Non-pigmented ciliary epithelial cell (primary cell): ENCODE measurements around the gene PCDHGA3.
"Not testable (repeated sequence)": the region's sequence is repeated elsewhere in the genome, so short reads cannot be mapped to it uniquely, and the experiment has no call there.

ENCODE experiments used
- DNase-seq: peaks from one replicate; pipeline ENCODE4 v3.0.0-alpha.2; 2010; ENCODE audit warnings: low read depth

Gene PCDHGA3

DNA sequence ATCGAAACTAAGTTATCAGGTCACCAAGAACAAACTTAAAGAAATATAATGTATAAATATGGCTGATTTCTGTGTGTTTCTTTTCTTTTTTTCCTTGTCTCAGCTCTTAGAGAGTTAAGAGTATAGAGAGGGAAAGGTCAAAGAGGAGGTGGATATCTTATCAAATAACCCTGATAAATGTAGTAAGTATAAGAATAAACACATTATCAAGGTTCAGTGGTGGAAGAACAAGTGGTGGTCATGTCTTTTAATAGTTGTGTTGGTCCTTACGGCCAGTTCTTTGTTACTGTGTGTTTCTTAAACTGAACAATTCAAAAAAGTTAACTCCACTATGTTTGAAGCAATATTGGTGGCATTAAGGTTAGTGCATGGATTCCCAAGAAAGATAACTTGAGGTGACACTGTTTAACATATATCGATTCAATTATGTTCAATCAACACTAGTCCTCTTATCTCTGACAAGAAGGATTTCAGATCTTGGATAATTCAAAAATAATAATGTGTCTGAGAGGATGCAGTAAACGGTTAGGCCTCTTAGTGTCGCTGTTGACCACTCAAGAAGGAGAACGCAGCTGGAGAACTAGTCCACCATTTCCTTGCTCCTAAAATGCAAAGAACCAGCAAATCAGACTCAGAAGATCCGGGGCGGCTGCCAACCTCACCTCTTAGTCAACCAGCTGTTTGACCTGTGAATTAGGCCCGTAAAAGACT is at the start of gene PCDHGA3:
Gene PCDHGA3, plus strand, starts transcription at position 588 of the 711 bp plus-strand sequence. CDS start 205 bp downstream, outside the sequence.
- no peak for DNase-seq

DNA sequence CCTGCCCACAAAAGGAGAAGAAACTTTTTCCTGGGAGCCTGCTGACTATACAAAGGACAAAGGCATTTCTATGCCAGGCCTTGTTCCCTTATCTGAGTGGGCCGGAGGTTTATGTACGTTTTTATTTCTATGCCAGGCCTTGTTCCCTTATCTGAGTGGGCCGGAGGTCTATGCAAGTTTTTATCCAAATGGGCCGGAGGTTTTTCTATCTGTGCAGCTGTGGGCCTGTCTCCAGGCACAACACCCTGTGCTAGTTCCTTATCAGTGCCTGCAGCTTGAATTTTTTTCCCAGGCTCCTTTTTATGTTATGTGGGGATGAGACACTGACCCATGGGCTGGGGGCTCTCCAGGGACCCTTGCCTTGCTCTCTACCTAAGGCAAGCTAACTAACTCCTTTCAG is 45.3 kb upstream of the PCDHGA3 start:
- no peak for DNase-seq

DNA sequence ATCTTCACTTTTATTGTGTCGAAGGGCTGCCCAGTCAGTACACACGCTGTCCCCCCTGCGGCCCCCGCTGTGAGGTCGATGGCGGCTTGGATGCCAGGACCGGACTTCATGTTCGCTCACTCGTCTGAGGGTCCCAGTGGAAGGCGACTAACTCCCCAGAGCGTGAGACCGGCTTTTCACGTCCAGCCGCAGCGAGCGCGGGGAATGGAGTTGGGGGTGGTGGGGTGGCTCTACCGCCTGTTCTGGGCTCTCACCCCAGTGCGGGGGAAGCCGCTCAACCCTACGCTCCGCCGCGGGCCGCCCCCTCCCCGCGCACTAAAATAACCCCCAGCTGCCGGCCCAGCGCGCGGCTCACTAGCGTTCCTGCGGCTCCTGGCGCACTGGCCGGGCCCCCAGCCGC is 39.9 kb upstream of the PCDHGA3 start, which contains the start of gene SLC25A2:
Gene SLC25A2, minus strand, starts transcription at position 294 of the 400 bp plus-strand sequence. Its CDS starts 184 bp downstream, at position 110.
- no peak for DNase-seq

DNA sequence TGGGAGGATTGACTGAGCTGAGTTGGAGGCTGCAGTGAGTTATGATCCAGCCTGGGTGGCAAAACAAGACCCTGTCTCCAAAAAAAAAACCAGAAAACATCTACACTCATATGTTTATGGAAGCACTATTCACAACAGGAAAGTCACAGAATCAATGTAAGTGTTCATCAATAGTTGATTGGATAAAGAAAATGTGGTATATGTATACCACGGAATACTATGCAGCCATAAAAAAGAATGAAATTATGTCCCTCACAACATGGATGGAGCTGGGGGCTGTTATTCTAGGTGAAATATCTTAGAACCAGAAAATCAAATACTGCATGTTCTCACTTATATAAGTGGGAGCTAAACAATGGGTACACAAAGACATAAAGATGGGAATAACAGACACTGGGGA is 37.0 kb upstream of the PCDHGA3 start:
- DNase-seq: no peak

DNA sequence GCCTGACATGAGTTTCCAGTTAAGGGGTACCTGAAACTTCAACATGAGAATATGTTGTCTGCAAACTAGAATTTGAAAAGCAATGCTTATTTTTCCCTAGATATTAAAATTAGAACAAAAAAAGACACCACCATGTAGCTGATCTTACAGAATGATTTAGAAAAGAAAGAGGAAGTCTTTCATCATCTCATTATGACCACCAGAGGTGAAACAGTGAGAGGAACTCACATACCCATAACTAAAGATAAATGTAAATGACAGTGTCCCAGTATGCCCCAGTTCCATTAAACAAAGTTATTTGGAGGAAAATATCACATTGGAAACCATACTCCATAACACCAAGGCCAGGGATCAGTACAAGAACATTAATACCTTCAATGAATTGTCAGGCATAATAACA is 29.9 kb upstream of the PCDHGA3 start:
- no peak for DNase-seq

DNA sequence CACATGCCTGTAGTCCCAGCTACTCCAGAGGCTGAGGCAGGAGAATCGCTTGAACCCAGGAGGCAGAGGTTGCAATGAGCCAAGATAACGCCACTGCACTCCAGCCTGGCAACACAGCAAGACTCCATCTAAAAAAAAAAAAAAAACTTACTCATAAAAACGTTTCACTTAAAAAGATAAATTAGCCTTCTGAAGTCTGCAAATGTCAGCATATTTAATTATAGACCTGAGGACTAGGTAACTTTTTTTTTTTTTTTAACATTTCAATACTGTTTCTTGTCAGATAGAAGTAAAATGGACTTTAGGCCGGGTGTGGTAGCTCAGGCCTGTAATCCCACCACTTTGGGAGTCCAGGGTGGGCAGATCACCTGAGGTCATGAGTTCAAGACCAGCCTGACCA is 26.7 kb upstream of the PCDHGA3 start:
- DNase-seq: not testable (repeated sequence)

DNA sequence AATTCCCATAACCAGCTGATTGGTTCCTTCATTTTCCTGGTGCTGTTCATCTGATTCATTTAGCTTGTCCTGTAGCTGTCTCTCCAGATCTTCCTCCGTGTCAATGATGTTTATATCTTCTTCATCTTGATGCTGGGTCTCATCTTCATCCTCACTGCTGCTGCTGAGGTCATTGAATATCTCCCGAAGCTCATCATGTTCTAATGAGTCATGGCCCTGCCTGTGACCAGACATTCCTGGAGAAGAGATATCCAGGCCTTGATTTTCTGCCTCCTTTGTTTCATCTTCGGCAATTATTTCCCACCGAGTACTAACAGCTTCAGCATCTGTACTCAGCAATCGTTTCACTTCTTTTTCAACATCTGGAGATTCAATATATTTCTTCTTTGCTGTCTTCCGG is 24.4 kb upstream of the PCDHGA3 start:
- no peak for DNase-seq

DNA sequence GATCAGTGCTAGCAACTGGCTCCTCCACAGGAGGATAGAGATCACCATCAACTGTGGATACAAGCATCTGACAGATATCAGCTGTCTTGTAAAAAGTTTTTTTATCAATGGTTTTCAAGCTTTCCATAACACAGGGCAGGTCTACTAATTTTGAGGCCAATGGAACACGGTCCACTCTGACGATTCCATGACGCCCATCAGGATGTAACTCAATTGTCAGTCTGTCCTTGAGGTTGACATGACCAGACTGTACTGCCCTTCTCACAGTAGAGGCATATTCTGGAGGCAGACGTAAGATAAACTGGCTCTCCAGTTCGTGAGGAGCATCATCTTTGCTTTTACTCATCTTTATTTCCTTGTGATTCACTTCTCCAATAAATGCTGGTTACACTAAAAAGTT is 23.9 kb upstream of the PCDHGA3 start:
- DNase-seq: no peak

DNA sequence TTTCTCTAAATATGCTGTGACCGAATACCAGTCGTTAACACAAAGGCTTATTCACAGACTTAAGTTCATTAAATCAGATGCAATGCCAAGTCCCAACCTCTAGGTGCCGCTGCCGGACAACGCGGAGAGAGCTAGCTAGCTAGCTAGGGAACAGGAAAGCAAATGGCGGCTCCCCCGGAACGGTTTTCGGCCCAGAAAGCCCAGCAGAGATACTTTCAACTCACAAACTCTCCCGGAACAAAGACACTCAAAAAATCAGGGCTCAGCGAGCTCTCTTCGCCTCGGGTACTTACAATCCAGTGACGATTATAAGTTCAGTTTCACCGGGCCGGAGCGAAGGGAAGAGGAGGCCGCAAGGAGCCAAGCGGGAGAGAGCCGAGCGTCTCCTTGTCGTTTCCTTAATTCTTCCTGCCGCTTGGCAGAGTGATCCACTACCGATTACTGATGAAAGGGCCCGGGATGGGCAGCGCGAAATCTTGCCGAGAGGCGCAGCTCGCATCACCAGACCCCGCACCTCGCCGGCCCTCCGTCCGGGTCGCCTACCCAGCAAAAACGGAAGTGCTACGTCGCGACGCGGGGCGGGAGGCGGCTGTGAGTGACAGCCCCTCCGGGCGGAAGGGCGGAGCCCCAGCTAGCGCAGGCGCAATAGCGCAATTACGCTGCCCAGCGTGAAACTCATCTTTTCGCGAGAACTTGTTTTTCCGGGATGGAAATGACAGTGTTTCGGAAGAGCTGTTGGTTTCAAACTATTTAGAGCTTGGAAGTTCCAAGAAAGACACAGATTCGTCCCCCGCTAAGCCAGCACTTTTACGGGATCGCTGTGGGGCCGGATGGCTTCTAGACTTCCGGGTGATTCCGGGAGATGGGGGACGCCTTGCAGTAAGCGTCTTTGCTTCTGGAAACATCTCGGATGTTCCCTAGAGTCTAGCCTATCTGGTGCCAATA is 23.1 kb upstream of the PCDHGA3 start, which contains the start of gene TAF7:
Gene TAF7, minus strand, starts transcription at position 560 of the 945 bp plus-strand sequence. CDS start 740 bp downstream, outside the sequence.
- DNase-seq: peak; percentile 76

DNA sequence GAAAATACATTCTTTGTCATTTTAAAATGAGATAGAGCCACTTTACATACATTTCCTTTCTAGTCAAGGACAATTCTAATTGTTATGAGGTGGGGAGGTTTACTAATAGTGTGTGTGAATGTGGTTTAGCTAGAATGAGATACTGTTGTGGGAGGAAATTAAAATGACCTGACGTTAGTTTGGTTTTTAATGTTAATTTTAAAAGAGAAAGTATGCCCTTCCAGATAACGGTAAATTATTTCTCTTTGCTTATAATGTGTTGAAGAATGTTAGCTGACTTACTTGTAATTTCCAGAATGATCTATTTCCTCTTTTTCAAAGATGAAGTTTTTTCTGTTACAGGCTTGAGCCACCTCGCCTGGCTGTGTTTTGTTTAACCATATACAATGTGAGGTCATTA is 21.4 kb upstream of the PCDHGA3 start:
- DNase-seq: no peak

DNA sequence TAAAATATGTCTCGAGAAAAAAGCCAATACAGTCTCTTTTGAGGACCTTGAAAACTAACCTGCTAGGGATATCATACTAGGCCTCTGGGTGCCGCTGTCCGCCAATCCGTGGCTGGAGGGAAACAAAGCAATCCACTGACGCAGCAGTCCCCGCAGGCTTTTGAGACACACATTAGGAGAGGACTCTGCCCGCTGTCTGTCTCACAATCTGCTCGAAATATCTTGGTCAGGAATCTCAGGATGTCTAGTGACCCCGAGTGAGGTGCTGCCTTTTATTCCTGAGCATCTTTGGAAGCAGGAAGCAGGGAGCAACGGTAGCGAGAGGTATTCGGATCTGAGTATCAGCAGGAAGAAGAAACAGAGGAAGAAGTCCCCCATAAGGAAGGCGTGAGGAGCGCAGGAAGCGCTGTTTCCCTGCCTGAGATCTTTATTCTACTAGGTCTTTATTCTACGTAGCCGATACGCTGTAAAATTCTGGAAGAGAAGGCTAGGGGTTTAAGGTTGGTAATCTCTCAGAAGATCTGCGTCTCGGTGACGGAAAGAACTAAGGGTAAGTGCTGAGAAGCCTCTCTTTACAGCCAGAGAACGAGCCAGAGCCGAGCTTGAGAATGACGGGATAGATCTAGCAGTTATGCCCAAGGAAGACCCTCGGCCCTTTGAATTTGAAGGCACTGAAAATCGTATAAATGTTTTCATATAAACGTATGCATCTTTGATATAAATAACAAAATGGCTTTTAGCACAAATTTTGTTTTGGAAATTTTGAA is 17.4 kb upstream of the PCDHGA3 start:
- DNase-seq: no peak

DNA sequence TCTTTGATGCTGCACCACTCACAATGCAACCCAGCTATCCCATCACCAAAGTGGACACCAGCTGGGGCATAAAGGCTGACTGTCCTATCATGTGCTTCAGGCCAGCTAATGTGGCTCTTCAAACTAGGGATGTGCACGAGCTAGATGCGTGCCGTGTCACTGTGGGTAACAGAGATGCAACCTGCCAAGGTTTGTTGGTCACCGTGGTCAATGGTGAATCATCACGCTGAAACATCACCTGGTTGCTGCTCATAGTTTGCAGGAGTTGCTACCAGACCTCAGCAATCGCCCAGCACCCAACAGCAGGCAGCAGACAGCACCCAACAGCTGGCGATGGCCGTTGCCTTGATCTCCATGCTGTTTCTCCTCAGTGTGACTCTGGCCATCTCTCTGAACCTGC is 15.4 kb upstream of the PCDHGA3 start:
- DNase-seq: no peak

DNA sequence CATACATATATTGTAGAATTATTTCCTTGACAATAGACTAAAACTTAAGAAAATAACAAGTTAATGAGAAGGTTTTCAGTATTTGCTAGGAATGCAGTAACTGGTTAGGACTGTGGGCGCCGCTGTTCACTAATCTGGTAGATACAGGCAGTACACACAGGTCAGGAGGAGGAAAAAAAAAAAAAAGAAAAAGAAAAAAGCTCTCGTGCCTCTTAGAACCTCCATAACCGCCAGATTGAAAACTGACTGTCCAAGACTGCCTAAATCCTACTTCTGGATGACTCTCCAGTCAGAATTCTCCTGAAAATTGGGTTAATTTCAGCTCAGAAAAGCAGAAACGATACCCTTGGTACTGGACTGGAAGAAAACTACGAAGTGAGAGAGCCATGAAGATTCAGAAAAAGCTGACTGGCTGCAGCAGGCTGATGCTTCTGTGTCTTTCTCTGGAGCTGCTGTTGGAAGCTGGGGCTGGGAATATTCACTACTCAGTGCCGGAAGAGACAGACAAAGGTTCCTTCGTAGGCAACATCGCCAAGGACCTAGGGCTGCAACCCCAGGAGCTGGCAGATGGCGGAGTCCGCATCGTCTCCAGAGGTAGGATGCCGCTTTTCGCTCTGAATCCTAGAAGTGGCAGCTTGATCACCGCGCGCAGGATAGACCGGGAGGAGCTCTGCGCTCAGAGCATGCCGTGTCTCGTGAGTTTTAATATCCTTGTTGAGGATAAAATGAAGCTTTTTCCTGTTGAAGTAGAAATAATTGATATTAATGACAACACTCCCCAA is 13.1 kb upstream of the PCDHGA3 start, which contains the start of gene PCDHGA1:
Gene PCDHGA1, plus strand, starts transcription at position 216 of the 782 bp plus-strand sequence.
- DNase-seq: no peak

DNA sequence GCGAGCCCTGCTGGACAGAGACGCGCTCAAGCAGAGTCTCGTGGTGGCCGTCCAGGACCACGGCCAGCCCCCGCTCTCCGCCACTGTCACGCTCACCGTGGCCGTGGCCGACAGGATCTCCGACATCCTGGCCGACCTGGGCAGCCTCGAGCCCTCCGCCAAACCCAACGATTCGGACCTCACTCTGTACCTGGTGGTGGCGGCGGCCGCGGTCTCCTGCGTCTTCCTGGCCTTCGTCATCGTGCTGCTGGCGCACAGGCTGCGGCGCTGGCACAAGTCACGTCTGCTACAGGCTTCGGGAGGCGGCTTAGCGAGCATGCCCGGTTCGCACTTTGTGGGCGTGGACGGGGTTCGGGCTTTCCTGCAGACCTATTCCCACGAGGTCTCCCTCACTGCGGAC is 11.1 kb upstream of the PCDHGA3 start:
- not testable (repeated sequence) for DNase-seq

DNA sequence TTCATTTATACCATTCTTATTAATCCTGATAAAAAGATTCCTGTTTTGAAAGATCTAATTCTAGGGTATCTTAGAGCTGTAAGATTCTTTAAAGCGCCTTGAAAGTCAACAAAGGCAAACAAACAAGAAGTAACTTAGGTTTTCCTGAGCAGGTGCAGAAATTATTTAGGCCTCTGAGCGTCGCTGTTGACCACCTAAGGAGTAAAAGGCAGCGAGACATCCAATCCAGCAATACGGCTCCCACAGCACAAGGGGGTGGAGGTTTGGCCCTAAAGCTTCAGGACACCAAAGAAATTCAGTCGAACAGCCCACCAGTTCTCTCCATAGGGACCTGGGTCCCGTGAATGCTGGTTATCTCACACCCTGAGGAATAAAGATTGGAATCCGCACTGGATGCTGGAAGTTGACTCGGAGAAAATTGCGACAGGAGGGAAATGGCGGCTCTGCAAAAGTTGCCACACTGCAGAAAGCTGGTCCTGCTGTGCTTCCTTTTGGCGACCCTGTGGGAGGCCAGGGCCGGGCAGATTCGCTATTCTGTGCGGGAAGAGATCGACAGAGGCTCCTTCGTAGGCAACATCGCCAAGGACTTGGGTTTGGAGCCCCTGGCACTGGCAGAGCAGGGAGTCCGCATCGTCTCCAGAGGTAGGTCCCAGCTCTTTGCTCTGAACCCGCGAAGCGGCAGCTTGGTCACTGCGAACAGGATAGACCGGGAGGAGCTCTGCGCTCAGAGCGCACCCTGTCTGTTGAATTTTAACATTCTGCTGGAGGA is 4.9 kb upstream of the PCDHGA3 start, which contains the start of gene PCDHGA2:
Gene PCDHGA2, plus strand, starts transcription at position 223 of the 769 bp plus-strand sequence.
- no peak for DNase-seq

DNA sequence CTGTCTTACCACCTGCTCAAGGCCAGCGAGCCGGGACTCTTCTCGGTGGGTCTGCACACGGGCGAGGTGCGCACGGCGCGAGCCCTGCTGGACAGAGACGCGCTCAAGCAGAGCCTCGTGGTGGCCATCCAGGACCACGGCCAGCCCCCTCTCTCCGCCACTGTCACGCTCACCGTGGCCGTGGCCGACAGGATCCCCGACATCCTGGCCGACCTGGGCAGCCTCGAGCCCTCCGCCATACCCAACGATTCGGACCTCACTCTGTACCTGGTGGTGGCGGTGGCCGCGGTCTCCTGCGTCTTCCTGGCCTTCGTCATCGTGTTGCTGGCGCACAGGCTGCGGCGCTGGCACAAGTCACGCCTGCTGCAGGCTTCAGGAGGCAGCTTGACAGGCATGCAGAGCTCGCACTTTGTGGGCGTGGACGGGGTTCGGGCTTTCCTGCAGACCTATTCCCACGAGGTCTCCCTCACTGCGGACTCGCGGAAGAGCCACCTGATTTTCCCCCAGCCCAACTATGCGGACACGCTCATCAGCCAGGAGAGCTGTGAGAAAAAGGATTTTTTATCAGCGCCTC is 2.8 kb upstream of the PCDHGA3 start:
- not testable (repeated sequence) for DNase-seq

DNA sequence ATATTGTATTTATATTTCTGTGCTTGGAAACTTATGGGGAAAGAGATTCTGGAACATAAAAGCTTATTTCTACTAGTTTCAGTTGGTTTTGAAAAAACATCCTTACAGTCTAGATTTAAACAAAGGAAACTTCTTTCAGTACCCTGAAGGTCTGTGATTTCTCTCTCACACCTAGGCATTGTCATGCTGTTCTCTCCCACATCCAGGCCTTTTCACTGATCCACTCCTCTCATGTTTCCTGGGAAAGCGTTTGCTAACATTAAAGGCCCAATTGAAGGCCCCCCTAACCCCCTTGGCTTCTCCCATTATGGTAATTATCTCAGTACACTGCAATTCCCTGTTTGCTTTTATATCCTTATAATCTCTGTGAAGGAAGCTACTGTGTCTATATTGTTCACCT is 856 bp upstream of the PCDHGA3 start:
- DNase-seq: no peak

DNA sequence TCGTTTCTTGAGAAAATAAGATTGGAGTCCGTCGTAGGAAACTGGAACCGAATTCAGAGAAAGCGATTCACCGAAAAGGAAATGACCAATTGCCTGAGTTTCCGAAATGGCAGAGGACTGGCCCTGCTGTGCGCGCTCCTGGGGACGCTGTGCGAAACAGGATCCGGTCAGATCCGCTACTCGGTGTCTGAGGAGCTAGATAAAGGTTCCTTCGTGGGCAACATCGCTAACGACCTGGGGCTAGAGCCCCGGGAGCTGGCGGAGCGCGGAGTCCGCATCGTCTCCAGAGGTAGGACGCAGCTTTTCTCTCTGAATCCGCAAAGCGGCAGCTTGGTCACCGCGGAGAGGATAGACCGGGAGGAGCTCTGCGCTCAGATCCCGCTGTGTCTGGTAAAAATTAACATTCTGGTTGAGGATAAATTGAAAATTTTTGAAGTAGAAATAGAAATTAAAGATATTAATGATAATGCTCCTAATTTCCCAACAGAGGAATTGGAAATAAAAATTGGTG is 379 bp downstream of the PCDHGA3 start:
- DNase-seq: no peak

DNA sequence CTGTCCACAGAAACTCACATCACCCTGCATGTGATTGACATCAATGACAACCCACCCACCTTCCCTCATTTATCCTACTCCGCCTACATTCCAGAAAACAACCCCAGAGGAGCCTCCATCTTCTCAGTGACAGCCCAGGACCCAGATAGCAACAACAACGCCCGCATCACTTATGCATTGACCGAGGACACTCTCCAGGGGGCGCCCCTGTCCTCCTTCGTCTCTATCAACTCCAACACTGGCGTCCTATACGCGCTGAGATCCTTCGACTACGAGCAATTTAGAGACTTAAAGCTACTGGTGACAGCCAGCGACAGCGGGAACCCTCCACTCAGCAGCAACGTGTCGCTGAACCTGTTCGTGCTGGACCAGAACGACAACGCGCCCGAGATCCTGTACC is 1.7 kb downstream of the PCDHGA3 start:
- no peak for DNase-seq

DNA sequence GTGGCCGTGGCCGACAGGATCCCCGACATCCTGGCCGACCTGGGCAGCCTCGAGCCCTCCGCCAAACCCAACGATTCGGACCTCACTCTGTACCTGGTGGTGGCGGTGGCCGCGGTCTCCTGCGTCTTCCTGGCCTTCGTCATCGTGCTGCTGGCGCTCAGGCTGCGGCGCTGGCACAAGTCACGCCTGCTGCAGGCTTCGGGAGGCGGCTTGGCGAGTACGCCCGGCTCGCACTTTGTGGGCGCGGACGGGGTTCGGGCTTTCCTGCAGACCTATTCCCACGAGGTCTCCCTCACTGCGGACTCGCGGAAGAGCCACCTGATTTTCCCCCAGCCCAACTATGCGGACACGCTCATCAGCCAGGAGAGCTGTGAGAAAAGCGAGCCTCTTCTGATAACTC is 2.4 kb downstream of the PCDHGA3 start:
- DNase-seq: not testable (repeated sequence)
